Medulla oblongata (tissue), 1 donor: Measurements from ENCODE around the gene RBM26.

Source experiments
- DNase-seq: peaks from one replicate; pipeline ENCODE4 v3.0.0-alpha.2; 2015; ENCODE audit errors: extremely low spot score

Gene RBM26, protein sequence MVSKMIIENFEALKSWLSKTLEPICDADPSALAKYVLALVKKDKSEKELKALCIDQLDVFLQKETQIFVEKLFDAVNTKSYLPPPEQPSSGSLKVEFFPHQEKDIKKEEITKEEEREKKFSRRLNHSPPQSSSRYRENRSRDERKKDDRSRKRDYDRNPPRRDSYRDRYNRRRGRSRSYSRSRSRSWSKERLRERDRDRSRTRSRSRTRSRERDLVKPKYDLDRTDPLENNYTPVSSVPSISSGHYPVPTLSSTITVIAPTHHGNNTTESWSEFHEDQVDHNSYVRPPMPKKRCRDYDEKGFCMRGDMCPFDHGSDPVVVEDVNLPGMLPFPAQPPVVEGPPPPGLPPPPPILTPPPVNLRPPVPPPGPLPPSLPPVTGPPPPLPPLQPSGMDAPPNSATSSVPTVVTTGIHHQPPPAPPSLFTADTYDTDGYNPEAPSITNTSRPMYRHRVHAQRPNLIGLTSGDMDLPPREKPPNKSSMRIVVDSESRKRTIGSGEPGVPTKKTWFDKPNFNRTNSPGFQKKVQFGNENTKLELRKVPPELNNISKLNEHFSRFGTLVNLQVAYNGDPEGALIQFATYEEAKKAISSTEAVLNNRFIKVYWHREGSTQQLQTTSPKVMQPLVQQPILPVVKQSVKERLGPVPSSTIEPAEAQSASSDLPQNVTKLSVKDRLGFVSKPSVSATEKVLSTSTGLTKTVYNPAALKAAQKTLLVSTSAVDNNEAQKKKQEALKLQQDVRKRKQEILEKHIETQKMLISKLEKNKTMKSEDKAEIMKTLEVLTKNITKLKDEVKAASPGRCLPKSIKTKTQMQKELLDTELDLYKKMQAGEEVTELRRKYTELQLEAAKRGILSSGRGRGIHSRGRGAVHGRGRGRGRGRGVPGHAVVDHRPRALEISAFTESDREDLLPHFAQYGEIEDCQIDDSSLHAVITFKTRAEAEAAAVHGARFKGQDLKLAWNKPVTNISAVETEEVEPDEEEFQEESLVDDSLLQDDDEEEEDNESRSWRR

GRCh38 chr13:79405831-79406596 is at the start of gene RBM26:
Gene RBM26 (minus strand): TSS chr13:79406255. CDS start chr13:79405774, 481 bp downstream.
- peak; percentile 96 for DNase-seq

DNA sequence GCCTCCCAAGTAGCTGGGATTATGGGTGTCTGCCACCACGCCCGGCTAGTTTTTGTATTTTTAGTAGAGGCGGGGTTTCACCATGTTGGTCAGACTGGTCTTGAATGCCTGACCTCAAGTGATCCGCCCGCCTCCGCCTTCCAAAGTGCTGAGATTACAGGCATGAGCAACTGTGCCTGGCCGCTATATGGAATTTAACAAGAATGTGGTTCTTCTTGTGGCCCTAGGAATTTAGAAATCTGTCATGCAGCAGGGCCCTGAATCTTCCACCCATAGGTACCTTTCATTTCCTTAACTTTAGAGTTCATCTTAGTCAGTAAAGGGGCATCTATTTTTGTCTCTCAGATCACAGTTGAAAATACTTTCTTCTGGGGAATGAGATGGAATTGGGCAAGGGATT is 49.3 kb upstream of the RBM26 start:
- DNase-seq, result no peak

DNA sequence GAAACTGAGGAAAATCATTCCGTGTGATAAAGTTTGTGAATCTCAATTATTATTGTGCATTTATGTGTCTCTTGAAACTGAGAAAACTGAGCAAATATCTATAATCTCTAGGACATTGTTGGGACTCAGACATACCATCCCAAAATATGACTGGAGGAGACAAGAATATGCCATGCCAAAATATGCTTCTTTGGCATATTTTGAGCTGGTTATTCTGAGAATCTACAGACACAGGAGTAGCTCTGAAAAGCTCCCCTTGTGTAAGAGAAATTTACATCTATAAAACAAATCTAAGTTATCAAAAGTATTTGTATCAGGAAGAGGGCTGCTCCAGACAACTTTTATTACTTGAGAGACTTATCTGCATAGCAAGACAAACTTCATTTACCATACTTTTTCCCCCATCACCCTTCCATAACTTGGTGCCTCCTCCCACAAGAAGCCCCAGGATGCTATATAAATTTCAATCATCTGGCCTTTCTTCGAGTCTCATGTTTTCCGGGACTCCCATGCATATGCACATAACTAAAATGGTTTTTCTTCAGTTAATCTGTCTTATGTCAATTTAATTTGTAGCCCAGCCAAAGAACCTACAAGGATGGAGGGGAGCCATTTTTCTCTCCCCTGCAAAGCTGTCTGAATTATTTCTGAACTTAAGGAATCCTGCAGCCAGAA is 46.3 kb upstream of the RBM26 start:
- DNase-seq, result no peak

DNA sequence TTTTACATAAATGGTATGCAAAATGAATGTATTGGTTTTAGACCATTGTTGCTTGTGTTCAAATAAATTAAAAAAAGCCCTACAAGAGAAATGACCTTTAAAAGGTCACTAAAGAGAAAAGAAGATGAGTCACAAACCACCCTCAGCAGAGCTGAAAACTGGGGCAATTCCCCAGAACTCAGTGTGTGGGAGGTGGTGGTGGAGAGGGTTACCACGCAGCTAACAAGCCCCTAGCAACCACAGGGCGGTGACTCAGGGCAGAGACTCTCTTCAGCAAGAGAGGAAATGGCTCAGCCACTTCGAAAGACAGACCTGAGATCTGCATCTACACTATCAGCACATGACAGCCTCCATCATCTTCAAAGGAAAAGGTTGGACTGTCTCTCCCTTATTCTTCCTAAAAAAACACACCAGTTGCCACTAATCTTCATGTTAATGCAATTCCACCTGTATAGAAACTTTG is 45.5 kb upstream of the RBM26 start:
- no peak for DNase-seq

DNA sequence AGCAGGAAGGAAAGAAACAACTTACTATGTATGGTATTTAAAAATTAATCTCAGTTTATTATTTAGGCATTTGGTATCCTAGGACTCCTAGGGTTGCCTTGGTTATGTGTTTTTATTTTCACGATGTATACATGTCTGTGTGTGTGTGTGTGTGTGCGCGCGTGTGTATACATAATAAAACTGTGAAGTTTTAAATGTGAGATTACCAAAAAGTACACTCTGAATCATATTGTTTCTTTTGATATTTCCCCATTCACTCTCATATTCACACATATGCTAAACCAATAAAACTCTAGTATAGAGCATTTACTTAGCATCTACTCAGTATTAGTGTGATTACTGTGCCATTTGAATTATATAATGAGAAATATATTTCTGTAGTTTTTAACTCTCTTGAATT is 44.1 kb upstream of the RBM26 start:
- no peak for DNase-seq

- no peak for DNase-seq
Observed at GRCh38 chr13:79448413-79448812, 42.4 kb upstream of the RBM26 start.

DNA sequence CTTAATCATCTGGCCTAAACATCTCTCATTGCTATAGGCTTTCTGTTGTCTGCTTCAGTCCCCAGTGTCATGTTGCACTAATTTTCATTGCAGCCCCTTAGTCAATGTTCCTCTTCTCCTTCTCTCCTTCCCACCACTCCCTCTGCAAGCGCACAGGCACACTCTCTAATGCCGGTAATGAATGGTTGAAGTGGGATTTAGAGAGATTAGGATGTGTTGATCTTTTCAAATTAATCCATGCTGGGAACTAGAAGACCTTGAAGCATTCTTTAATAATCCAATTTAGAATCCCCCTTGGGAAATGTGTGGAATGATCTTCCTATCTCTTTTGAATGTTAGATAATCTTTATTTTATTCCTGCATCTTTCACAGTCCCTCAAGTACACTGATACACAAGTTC is 41.7 kb upstream of the RBM26 start:
- DNase-seq, result no peak

DNA sequence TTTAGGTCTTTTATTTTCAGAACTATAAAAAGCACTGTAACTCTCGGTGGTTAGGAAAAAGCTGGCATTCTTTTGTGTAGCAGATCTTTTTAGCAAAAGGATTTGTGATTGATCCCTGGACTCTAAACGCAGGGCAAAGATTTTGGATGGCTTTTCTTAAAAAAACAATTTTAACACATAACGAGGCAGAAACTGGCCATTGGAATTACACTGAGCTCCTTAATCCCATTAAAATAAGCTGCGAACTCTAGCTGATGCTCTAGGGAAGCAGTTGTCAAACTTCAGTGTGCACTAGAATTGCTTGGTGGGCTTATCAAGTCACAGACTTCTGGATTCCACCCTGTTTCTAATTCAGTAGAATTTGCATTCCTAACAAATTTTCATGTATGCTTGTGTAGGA is 41.1 kb upstream of the RBM26 start:
- no peak for DNase-seq

GRCh38 chr13:79445968-79446645 is 40.1 kb upstream of the RBM26 start:
- DNase-seq, result no peak

DNA sequence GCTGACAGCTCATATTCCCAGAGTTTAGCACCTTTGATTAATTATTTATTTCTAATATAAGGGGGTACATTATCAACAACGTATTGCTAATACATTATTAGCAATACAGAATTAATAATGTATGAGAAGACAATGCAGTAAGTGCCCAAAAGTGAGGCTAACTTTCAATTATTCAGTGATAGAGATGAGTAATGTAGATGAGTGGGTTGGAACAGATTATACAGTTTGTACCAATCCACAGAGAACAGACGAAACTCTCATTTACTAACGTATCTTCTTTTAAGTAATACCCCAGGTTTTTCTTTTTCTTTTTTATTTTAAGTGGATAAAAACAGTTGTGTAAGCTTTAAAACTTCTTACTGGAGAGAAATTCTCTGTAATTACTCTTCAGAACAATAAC is 36.7 kb upstream of the RBM26 start:
- DNase-seq, result no peak

DNA sequence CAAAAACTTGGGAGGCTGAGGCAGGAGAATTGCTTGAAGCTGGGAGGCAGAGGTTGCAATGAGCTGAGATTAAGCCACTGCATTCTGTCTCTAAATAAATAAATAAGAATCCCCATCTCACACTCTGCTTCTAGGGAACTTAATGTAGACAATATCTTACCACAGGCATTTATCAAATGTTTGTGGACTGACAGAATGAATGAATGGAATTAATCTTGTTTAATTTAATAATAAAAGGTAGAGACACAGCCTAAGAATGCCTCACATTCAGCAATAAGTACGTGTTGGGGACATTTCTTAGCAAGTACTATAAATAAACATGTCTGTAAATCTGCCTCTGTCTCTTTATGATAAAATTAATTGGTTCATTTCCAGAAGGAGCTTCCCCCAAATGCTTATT is 36.2 kb upstream of the RBM26 start:
- DNase-seq, result no peak

GRCh38 chr13:79440958-79441528 is 35.0 kb upstream of the RBM26 start:
- DNase-seq, result no peak

- no peak for DNase-seq
Observed at GRCh38 chr13:79439275-79439674, 33.2 kb upstream of the RBM26 start.

DNA sequence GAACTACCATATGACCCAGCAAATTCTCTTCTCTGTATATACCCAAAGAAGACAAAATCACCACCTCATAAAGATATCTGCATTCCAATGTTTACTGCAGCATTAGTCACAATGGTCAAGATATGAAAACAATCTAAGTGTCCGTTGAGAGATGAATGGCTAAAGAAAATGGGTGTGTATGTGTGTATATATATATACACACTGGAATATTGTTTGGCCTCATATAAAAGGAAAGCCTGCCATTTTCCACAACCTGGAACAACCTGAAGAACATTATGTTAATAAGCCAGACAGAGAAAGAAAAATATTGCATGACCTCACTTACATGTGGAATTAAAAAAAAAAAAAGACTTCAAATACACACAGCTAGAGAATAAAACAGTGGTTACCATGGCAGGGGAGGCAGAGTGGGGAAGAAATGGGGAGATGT is 29.5 kb upstream of the RBM26 start:
- DNase-seq, result no peak

- DNase-seq, result no peak
Observed at GRCh38 chr13:79434556-79434955, 28.5 kb upstream of the RBM26 start.

GRCh38 chr13:79432992-79433391 is 26.9 kb upstream of the RBM26 start:
- DNase-seq, result no peak

DNA sequence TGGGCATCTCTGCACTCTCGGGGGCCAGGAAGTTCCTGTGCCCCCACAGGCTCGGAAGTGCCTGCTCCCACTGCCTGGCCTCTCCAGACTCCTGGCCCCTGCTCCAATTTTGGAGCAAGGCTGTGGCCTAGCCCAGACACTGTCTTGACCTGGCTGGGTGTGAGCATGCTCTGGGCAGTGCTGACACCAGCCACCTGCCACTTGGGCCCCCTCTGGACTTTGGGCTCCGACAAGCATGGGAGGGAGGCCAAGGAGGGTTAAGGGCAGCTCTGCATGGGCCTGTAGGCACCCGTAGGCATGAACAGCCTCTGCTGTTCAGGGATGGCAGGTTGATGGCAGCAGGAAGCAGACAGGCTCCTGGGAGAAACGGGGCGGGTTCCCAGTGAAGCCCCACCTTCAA is 26.0 kb upstream of the RBM26 start:
- no peak for DNase-seq

DNA sequence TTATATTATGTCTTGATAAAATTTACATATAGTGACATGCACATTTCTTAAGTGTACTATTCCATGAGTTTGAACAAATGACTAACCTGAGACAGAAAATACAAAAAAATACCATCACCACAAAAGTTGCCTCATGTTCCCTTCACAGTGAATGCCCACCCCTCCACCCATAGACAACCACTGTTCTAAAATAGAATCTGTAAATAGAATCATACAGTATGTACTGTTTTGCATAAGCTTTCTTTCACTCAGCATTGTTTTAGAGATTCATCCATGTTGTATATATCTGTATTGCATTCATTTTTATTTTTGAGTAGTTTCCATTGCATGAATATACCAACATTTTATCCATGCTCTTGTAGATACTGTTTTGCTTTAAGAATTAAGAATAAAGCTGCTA is 23.3 kb upstream of the RBM26 start:
- no peak for DNase-seq

DNA sequence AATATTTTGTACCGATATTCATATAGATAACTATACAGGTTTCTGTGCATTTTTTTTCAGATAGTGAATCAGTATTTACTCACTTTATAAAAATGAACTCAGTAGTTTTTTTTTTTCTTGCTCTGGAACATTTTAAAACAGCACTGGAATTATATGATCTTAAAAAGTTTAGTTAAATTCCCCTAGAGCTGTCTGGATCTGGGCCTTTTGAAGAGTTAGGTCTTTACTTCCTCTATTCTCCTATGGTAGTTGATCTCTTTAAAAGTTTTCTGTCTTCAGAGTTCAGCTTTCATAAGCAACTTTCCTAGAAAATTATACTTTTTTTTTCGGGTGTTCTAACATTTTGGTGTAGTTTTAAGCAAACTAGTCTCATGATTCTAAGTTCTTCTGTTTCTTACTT is 21.8 kb upstream of the RBM26 start:
- DNase-seq, result no peak

DNA sequence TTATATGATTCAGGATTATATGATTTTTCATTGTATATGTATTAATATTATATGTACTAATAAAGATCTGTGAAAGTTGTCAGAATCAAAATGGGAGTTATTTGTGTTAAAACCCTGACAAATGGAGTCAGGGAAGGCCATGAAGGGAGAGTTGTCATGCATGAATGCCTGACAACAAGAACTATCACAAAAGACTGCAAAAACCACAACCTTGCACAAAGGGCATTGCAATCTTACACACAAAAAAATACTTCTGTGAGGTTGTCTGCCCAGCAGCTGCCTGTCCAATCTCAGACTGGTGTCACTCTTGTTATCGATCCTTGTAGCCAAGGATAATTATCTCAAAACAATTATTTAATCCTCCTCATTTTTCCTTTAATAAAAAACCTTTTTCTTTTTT is 21.2 kb upstream of the RBM26 start:
- no peak for DNase-seq
